Measurements from ENCODE around the gene TMTC2.

TMTC2 gene

DNA sequence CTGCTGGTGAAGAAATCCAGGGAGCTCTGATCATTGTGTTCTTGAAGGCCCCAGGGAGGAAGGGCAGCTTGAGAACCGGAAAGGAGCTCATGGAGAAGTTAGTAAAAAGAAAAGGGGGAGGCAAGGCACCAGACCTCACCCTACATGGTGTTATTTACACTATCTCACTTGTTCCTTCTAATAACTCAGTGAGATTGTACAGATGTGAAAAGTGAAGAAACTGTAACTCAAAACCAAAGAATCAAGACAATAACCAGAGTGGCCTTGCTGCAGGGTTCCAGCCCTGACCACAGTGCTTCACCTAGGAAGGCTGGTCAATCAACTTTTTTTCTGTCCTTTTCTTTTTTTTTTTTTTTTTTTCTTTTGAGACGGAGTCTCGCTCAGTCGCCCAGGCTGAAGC, 353.6 kb downstream of the TMTC2 start (continued):
- TF ChIP-seq, protein P1, sequence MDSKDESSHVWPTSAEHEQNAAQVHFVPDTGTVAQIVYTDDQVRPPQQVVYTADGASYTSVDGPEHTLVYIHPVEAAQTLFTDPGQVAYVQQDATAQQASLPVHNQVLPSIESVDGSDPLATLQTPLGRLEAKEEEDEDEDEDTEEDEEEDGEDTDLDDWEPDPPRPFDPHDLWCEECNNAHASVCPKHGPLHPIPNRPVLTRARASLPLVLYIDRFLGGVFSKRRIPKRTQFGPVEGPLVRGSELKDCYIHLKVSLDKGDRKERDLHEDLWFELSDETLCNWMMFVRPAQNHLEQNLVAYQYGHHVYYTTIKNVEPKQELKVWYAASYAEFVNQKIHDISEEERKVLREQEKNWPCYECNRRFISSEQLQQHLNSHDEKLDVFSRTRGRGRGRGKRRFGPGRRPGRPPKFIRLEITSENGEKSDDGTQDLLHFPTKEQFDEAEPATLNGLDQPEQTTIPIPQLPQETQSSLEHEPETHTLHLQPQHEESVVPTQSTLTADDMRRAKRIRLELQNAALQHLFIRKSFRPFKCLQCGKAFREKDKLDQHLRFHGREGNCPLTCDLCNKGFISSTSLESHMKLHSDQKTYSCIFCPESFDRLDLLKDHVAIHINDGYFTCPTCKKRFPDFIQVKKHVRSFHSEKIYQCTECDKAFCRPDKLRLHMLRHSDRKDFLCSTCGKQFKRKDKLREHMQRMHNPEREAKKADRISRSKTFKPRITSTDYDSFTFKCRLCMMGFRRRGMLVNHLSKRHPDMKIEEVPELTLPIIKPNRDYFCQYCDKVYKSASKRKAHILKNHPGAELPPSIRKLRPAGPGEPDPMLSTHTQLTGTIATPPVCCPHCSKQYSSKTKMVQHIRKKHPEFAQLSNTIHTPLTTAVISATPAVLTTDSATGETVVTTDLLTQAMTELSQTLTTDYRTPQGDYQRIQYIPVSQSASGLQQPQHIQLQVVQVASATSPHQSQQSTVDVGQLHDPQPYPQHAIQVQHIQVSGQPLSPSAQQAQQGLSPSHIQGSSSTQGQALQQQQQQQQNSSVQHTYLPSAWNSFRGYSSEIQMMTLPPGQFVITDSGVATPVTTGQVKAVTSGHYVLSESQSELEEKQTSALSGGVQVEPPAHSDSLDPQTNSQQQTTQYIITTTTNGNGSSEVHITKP (tag by site-specific recombination; IDR thresholded peaks at IDR 0.05), result no peak
- TF ChIP-seq ZNF664 (tag by site-specific recombination; IDR thresholded peaks at IDR 0.05) (no peak), ZNF155 (tag by site-specific recombination; IDR thresholded peaks at IDR 0.05) (no peak), ZNF266 (tag by site-specific recombination; IDR thresholded peaks at IDR 0.05; ENCODE audit: low read depth) (no peak), ZNF223 (tag by site-specific recombination; IDR thresholded peaks at IDR 0.05) (no peak)

- TF ChIP-seq ZNF768 (tag by site-specific recombination; IDR thresholded peaks at IDR 0.05), result no peak
- no peak for TF ChIP-seq HOXC10 (CRISPR knock-in tag; IDR thresholded peaks at IDR 0.05)
- TF ChIP-seq SCRT1 (tag by site-specific recombination; IDR thresholded peaks at IDR 0.05; ENCODE audit: borderline replicate concordance), result no peak
- no peak for TF ChIP-seq ZNF549 (tag by site-specific recombination; IDR thresholded peaks at IDR 0.05)
- no peak for TF ChIP-seq ZNF248 (tag by site-specific recombination; IDR thresholded peaks at IDR 0.05)
- TF ChIP-seq ZNF76 (tag by site-specific recombination; IDR thresholded peaks at IDR 0.05; ENCODE audit: borderline replicate concordance, low read depth), result no peak
- TF ChIP-seq, protein P2, sequence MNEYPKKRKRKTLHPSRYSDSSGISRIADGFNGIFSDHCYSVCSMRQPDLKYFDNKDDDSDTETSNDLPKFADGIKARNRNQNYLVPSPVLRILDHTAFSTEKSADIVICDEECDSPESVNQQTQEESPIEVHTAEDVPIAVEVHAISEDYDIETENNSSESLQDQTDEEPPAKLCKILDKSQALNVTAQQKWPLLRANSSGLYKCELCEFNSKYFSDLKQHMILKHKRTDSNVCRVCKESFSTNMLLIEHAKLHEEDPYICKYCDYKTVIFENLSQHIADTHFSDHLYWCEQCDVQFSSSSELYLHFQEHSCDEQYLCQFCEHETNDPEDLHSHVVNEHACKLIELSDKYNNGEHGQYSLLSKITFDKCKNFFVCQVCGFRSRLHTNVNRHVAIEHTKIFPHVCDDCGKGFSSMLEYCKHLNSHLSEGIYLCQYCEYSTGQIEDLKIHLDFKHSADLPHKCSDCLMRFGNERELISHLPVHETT (tag by site-specific recombination; IDR thresholded peaks at IDR 0.05), result no peak
- TF ChIP-seq, protein P3, sequence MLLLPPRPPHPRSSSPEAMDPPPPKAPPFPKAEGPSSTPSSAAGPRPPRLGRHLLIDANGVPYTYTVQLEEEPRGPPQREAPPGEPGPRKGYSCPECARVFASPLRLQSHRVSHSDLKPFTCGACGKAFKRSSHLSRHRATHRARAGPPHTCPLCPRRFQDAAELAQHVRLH (tag by site-specific recombination; IDR thresholded peaks at IDR 0.05), result no peak
- no peak for TF ChIP-seq KLF7 (tag by site-specific recombination; IDR thresholded peaks at IDR 0.05; ENCODE audit: borderline replicate concordance)
- no peak for TF ChIP-seq ZNF398 (tag by site-specific recombination; IDR thresholded peaks at IDR 0.05)
- no peak for TF ChIP-seq ZBTB17 (tag by site-specific recombination; IDR thresholded peaks at IDR 0.05)
- TF ChIP-seq ZNF274 (IDR thresholded peaks at IDR 0.05; ENCODE audit: low read length), result no peak
- no peak for TF ChIP-seq ZNF274 (tag by site-specific recombination; IDR thresholded peaks at IDR 0.05; ENCODE audit: borderline replicate concordance)
- TF ChIP-seq HOXD13 (CRISPR knock-in tag; IDR thresholded peaks at IDR 0.05; ENCODE audit: borderline replicate concordance), result no peak
- TF ChIP-seq ZNF776 (tag by site-specific recombination; IDR thresholded peaks at IDR 0.05; ENCODE audit: borderline replicate concordance), result no peak
- TF ChIP-seq ZNF354C (tag by site-specific recombination; IDR thresholded peaks at IDR 0.05; ENCODE audit: borderline replicate concordance, low read depth), result no peak
- no peak for TF ChIP-seq ZNF558 (tag by site-specific recombination; IDR thresholded peaks at IDR 0.05)
- TF ChIP-seq ZBTB8A (tag by site-specific recombination; IDR thresholded peaks at IDR 0.05), result no peak
- Histone ChIP-seq H3K27ac (ENCODE audit: extremely low read depth, low read depth, low read length) (no peak overlapping the region), H3K9me3 (ENCODE audit: control insufficient read depth, insufficient read depth, low read depth, low read length) (no peaks in the 10 kb centered on the region), H3K36me3 (ENCODE audit: control insufficient read depth in 2 of 2, insufficient read depth in 1 of 2, low read length in 2 of 2) (no peaks in the 10 kb centered on the region), H3K4me3 (ENCODE audit: low read depth, low read length) (no peak overlapping the region), H3K4me1 (ENCODE audit: control insufficient read depth, insufficient read depth, low read length) (no peaks in the 10 kb centered on the region)
- CTCF ChIA-PET, result interaction anchor here (0.7 to 0.9 kb wide), 2 partner anchors 143 to 355 kb away, joined by 3 to 4 read pairs; no protein-coding TSS in a partner anchor
- POLR2A ChIA-PET, result no interaction called here
Observed at GRCh38 chr12:83040991-83041390, 354.3 kb downstream of the TMTC2 start.
